Activated T-cell treated with anti-CD3 and anti-CD28 coated beads, Interleukin-2, amount 50 U/mL, for 48 hours (primary cell): Measurements from ENCODE around the gene RBM26.

Experiments
- DNase-seq, 2 experiments: peaks; one replicate each; pipeline ENCODE4 v3.0.0-alpha.2; 2020

RBM26 gene, protein sequence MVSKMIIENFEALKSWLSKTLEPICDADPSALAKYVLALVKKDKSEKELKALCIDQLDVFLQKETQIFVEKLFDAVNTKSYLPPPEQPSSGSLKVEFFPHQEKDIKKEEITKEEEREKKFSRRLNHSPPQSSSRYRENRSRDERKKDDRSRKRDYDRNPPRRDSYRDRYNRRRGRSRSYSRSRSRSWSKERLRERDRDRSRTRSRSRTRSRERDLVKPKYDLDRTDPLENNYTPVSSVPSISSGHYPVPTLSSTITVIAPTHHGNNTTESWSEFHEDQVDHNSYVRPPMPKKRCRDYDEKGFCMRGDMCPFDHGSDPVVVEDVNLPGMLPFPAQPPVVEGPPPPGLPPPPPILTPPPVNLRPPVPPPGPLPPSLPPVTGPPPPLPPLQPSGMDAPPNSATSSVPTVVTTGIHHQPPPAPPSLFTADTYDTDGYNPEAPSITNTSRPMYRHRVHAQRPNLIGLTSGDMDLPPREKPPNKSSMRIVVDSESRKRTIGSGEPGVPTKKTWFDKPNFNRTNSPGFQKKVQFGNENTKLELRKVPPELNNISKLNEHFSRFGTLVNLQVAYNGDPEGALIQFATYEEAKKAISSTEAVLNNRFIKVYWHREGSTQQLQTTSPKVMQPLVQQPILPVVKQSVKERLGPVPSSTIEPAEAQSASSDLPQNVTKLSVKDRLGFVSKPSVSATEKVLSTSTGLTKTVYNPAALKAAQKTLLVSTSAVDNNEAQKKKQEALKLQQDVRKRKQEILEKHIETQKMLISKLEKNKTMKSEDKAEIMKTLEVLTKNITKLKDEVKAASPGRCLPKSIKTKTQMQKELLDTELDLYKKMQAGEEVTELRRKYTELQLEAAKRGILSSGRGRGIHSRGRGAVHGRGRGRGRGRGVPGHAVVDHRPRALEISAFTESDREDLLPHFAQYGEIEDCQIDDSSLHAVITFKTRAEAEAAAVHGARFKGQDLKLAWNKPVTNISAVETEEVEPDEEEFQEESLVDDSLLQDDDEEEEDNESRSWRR

DNA sequence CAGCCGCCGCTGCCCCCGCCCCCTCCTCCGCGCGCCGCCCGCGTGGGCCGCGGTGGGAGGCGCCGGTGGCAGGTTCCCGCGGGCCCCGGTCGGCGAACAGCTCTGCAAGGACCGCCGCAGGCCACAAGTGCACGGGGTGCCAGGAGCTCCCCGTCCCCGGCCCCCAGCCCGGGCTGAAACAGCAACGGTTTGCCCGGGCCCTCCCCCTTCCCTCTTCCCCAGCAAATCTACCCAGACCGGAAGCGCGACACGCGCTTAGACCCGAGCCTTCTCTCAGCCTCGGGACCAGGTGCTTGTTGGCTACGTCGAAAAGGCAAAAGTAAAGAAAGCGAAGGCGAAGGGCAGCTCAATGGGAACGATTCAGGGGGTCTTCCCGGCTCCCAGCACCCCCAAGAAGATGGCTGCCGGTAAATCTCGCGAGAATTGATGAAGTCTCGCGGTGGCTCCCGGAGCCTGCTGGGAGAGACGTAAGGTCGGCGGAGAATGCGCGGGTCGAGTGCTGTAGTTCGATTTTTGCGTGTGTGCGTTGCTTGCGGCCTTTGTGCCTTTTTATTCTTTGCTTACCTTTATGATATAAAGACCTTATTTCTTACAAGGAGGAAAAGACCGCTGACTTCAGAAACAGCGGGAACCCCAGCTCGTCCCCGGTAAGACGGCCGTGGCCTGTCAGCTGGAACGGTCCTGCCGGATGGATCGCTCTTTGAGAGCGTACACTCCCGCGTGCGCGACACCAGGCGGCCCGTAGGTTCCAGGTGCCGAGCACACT, at the start of gene RBM26:
Gene RBM26 (minus strand): TSS at position 425 of the 766 bp plus-strand sequence. CDS start 481 bp downstream, outside the sequence.
- DNase-seq = peak; percentile 94 to 95

DNA sequence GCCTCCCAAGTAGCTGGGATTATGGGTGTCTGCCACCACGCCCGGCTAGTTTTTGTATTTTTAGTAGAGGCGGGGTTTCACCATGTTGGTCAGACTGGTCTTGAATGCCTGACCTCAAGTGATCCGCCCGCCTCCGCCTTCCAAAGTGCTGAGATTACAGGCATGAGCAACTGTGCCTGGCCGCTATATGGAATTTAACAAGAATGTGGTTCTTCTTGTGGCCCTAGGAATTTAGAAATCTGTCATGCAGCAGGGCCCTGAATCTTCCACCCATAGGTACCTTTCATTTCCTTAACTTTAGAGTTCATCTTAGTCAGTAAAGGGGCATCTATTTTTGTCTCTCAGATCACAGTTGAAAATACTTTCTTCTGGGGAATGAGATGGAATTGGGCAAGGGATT, 49.3 kb upstream of the RBM26 start:
- DNase-seq = no peak

DNA sequence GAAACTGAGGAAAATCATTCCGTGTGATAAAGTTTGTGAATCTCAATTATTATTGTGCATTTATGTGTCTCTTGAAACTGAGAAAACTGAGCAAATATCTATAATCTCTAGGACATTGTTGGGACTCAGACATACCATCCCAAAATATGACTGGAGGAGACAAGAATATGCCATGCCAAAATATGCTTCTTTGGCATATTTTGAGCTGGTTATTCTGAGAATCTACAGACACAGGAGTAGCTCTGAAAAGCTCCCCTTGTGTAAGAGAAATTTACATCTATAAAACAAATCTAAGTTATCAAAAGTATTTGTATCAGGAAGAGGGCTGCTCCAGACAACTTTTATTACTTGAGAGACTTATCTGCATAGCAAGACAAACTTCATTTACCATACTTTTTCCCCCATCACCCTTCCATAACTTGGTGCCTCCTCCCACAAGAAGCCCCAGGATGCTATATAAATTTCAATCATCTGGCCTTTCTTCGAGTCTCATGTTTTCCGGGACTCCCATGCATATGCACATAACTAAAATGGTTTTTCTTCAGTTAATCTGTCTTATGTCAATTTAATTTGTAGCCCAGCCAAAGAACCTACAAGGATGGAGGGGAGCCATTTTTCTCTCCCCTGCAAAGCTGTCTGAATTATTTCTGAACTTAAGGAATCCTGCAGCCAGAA, 46.3 kb upstream of the RBM26 start:
- no peak for DNase-seq

DNA sequence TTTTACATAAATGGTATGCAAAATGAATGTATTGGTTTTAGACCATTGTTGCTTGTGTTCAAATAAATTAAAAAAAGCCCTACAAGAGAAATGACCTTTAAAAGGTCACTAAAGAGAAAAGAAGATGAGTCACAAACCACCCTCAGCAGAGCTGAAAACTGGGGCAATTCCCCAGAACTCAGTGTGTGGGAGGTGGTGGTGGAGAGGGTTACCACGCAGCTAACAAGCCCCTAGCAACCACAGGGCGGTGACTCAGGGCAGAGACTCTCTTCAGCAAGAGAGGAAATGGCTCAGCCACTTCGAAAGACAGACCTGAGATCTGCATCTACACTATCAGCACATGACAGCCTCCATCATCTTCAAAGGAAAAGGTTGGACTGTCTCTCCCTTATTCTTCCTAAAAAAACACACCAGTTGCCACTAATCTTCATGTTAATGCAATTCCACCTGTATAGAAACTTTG, 45.5 kb upstream of the RBM26 start:
- peak; percentile 92 to 93 for DNase-seq

DNA sequence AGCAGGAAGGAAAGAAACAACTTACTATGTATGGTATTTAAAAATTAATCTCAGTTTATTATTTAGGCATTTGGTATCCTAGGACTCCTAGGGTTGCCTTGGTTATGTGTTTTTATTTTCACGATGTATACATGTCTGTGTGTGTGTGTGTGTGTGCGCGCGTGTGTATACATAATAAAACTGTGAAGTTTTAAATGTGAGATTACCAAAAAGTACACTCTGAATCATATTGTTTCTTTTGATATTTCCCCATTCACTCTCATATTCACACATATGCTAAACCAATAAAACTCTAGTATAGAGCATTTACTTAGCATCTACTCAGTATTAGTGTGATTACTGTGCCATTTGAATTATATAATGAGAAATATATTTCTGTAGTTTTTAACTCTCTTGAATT, 44.1 kb upstream of the RBM26 start:
- no peak for DNase-seq

DNA sequence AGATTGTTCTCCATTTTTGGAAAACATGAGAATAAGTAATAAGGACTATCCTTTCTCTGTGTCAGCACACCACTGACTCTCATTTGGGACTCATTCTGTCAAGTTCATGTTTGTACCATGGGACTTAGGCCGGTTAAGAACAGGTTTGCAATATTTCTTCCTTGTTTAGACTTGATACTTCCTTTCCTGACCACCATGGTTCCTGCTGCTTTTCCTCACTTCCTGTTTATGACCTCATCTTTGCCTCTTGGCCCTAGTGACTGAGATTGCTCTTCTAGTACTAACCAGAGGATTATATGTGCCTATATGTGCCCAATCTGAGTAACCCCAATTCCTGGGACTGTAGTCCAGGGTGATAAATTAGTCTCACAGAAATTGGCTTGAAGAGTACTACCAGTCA, 42.4 kb upstream of the RBM26 start:
- no peak for DNase-seq

DNA sequence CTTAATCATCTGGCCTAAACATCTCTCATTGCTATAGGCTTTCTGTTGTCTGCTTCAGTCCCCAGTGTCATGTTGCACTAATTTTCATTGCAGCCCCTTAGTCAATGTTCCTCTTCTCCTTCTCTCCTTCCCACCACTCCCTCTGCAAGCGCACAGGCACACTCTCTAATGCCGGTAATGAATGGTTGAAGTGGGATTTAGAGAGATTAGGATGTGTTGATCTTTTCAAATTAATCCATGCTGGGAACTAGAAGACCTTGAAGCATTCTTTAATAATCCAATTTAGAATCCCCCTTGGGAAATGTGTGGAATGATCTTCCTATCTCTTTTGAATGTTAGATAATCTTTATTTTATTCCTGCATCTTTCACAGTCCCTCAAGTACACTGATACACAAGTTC, 41.7 kb upstream of the RBM26 start:
- no peak for DNase-seq

DNA sequence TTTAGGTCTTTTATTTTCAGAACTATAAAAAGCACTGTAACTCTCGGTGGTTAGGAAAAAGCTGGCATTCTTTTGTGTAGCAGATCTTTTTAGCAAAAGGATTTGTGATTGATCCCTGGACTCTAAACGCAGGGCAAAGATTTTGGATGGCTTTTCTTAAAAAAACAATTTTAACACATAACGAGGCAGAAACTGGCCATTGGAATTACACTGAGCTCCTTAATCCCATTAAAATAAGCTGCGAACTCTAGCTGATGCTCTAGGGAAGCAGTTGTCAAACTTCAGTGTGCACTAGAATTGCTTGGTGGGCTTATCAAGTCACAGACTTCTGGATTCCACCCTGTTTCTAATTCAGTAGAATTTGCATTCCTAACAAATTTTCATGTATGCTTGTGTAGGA, 41.1 kb upstream of the RBM26 start:
- no peak for DNase-seq

DNA sequence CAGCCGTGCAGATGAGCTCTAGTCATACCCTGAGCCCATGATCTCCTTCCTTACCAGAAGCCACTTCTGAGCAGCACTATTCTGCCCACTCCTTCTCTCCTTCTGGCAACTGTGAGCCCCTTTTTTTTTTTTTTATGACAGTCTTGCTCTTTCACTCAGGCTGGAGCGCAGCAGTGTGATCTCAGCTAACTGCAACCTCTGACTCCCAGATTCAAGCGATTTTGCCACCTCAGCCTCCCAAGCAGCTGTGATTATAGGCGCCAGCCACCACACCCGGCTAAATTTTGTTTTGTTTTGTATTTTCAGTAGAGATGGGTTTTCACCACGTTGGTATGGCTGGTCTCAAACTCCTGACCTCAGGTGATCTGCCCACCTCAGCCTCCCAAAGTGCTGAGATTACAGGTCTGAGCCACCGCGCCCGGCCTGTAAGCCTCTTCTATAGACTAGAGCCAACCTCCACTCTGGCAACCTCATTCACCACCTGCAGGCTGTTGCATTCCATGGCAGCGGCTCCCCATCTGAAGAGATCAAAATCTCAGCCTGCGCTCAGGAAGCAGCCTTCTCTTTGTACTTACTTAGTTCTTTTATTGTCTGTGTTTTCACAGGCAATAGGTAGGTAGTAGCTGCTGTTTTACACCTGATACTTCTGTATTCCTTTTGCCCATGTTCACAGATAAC, 40.1 kb upstream of the RBM26 start:
- DNase-seq = peak; percentile 42 to 59

DNA sequence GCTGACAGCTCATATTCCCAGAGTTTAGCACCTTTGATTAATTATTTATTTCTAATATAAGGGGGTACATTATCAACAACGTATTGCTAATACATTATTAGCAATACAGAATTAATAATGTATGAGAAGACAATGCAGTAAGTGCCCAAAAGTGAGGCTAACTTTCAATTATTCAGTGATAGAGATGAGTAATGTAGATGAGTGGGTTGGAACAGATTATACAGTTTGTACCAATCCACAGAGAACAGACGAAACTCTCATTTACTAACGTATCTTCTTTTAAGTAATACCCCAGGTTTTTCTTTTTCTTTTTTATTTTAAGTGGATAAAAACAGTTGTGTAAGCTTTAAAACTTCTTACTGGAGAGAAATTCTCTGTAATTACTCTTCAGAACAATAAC, 36.7 kb upstream of the RBM26 start:
- no peak for DNase-seq

DNA sequence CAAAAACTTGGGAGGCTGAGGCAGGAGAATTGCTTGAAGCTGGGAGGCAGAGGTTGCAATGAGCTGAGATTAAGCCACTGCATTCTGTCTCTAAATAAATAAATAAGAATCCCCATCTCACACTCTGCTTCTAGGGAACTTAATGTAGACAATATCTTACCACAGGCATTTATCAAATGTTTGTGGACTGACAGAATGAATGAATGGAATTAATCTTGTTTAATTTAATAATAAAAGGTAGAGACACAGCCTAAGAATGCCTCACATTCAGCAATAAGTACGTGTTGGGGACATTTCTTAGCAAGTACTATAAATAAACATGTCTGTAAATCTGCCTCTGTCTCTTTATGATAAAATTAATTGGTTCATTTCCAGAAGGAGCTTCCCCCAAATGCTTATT, 36.2 kb upstream of the RBM26 start:
- DNase-seq = no peak

DNA sequence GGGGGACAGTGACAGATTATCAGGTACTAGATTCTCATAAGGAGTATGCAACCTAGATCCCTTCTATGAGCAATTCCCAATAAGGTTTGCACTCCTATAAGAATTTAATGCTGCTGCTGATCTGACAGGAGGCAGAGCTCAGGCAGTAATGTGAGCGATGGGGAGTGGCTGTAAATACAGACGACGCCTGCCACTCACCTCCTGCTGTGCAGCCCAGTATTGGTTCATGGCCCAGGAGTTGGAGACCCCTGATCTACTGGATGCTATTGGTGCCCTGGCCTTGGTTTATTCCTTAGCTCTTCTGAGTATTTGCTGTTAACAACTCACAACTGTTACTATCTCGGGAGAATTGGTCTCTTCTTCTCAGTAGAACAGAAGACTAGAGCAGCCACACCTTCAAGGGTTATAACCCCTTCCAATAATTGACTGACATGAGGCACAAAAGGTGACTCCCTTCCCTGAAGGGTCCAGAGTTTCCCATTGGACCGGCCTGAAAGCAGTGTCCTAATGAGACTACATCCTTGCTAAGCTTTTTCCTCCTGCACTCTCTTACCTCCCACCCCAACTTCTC, 35.0 kb upstream of the RBM26 start:
- DNase-seq = no peak

DNA sequence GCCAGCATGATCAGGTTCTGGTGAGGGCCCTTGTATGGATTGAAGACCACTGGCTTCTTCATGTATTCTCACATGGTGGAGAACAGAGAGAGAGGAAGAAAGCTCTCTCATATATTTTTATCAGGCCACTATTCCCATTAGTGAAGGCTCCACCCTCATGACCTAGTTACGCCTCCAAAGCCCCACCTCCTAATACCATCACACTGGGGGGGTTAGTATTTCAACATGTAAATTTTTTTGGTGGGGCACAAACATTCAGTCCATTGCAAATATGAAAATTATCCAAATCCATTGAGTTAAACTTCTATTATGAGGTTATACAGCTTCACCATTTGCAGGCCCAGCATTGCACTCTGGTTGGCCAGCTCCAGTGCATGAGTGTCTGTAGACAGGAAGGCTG, 33.2 kb upstream of the RBM26 start:
- DNase-seq = no peak

DNA sequence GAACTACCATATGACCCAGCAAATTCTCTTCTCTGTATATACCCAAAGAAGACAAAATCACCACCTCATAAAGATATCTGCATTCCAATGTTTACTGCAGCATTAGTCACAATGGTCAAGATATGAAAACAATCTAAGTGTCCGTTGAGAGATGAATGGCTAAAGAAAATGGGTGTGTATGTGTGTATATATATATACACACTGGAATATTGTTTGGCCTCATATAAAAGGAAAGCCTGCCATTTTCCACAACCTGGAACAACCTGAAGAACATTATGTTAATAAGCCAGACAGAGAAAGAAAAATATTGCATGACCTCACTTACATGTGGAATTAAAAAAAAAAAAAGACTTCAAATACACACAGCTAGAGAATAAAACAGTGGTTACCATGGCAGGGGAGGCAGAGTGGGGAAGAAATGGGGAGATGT, 29.5 kb upstream of the RBM26 start:
- DNase-seq = no peak

DNA sequence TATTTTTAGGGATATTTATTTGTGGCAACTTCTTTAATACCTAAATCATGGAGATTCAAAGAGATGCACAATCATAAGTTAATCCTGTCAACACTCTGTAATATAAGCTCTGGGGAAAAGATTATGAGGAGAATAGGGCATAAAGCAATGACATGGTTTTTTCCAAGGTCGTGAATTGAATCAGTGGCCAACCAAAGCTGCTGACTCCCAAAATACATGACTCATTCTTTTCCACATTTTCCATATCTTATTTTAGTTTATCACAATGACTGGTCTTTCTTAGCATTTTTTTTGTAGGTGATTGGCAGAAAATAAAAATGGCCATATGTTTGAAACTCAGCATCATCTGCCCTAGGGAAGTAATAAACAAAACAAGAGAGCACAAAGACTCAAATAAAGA, 28.5 kb upstream of the RBM26 start:
- no peak for DNase-seq

DNA sequence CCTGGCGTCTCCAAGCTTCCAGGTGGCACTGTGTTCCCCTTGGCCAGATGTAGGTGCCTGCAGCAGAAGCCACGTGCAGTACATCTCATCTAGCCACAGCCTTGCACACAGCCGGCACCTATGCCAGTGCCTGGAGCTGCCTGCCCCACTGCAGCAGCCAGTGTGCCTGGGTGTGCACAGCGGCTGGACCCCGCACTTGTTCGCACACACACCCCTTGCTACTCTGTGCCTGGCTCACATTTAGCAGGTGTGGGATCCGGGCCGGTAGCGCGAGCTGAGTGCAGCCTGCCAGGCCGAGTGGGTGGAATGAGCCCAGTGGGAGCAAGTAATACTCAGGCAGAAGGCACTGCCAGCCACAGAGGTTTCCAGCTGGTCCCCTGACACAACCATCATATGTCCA, 26.9 kb upstream of the RBM26 start:
- DNase-seq = no peak

DNA sequence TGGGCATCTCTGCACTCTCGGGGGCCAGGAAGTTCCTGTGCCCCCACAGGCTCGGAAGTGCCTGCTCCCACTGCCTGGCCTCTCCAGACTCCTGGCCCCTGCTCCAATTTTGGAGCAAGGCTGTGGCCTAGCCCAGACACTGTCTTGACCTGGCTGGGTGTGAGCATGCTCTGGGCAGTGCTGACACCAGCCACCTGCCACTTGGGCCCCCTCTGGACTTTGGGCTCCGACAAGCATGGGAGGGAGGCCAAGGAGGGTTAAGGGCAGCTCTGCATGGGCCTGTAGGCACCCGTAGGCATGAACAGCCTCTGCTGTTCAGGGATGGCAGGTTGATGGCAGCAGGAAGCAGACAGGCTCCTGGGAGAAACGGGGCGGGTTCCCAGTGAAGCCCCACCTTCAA, 26.0 kb upstream of the RBM26 start:
- DNase-seq = no peak

DNA sequence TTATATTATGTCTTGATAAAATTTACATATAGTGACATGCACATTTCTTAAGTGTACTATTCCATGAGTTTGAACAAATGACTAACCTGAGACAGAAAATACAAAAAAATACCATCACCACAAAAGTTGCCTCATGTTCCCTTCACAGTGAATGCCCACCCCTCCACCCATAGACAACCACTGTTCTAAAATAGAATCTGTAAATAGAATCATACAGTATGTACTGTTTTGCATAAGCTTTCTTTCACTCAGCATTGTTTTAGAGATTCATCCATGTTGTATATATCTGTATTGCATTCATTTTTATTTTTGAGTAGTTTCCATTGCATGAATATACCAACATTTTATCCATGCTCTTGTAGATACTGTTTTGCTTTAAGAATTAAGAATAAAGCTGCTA, 23.3 kb upstream of the RBM26 start:
- no peak for DNase-seq

DNA sequence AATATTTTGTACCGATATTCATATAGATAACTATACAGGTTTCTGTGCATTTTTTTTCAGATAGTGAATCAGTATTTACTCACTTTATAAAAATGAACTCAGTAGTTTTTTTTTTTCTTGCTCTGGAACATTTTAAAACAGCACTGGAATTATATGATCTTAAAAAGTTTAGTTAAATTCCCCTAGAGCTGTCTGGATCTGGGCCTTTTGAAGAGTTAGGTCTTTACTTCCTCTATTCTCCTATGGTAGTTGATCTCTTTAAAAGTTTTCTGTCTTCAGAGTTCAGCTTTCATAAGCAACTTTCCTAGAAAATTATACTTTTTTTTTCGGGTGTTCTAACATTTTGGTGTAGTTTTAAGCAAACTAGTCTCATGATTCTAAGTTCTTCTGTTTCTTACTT, 21.8 kb upstream of the RBM26 start:
- DNase-seq = no peak

DNA sequence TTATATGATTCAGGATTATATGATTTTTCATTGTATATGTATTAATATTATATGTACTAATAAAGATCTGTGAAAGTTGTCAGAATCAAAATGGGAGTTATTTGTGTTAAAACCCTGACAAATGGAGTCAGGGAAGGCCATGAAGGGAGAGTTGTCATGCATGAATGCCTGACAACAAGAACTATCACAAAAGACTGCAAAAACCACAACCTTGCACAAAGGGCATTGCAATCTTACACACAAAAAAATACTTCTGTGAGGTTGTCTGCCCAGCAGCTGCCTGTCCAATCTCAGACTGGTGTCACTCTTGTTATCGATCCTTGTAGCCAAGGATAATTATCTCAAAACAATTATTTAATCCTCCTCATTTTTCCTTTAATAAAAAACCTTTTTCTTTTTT, 21.2 kb upstream of the RBM26 start:
- DNase-seq = no peak
